ENCODE measurements around the gene PPM1H. TPM values are rescaled to one million over a fixed set of nuclear protein-coding genes. Genes with fewer than 3 reads are reported as not detected.

Gene PPM1H
- total and polyA plus RNA-seq, 10 of the 15 experiments (the other 5 are each of a cell fraction or from before 2014, with no cell fraction given): 0.11 to 0.83 (median 0.49) TPM

DNA sequence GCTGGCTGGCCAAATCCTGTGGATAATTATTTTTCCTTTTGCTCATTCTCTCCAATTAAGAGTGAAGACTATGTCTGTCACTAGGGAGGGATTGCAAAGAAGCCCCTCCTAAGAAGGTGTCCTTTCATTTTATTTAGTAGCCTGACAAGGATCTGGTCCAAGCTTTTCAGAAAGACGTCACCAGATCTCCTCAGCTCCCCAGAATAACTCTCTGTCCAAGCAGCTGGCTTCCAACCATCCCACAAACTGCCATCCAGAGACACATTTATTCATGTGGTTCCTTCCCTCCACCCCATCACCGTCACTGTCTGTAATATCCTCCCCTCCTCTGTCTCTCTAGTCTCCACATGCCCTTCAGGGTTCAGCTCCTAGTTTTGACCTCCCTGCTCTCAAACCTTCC, 69.9 kb downstream of the PPM1H start:
- FAIRE-seq: no peak
- no peaks in the 10 kb centered on the region for H3K79me2 ChIP-seq (ENCODE audit: control insufficient read depth, insufficient read depth, low read length)
- CTCF ChIA-PET: no interaction called here

More for the DNA sequence above, 69.9 kb downstream of the PPM1H start:
- Histone ChIP-seq H3K36me3 (ENCODE audit: control insufficient read depth in 2 of 2, insufficient read depth in 2 of 2, low read length in 1 of 2) (no peaks in the 10 kb centered on the region), H3K4me1 (ENCODE audit: control insufficient read depth, insufficient read depth, low read length) (no peaks in the 10 kb centered on the region), H3K9ac (ENCODE audit: control insufficient read depth, insufficient read depth, low read length) (no peak overlapping the region), H3K27me3 (replicated peaks in 1 of 2; ENCODE audit: control insufficient read depth in 2 of 2, insufficient read depth in 2 of 2, low read length in 1 of 2) (peaks cover 0 to 5% of the 10 kb centered on the region in 2 experiments; a peak in 1 of 4 replicates), H3K9me3 (replicated peaks; ENCODE audit: control insufficient read depth, insufficient read depth, low read length) (no peaks in the 10 kb centered on the region), H3K27ac (ENCODE audit: control insufficient read depth, insufficient read depth) (no peak overlapping the region), H3K4me2 (ENCODE audit: control insufficient read depth, insufficient read depth) (no peak overlapping the region), H2AFZ (ENCODE audit: control insufficient read depth, low read depth, low read length) (no peak overlapping the region), H4K20me1 (ENCODE audit: control insufficient read depth, insufficient read depth) (no peaks in the 10 kb centered on the region), H3K4me3 (no peak overlapping the region)
- no peak for ATAC-seq
- intact Hi-C loops (cut with micrococcal nuclease; ENCODE audit: unreplicated experiment) (no loop called here), in situ Hi-C loops (cut with MboI) (no loop called here)
- POLR2A ChIA-PET: interaction anchor here (0.6 kb wide), 1 partner anchor 151 kb away, joined by 3 read pairs; no protein-coding TSS in a partner anchor
- WGBS (ENCODE audit: insufficient coverage, insufficient replicate concordance, low lambda C conversion rate, missing lambda C conversion rate): 0% methylated on average over 2 of the region's 2 CpGs
- no peak for TF ChIP-seq POLR2AphosphoS2 (IDR thresholded peaks at IDR 0.05; ENCODE audit: low read depth, low read length)
- no peak for TF ChIP-seq CREB1 (IDR thresholded peaks at IDR 0.05; ENCODE audit: low read depth)
- TF ChIP-seq EED (IDR thresholded peaks at IDR 0.05; ENCODE audit: low read depth): no peak
- no peak for TF ChIP-seq E2F4 (IDR thresholded peaks at IDR 0.05; ENCODE audit: low read depth, low read length)
- no peak for TF ChIP-seq WRNIP1 (IDR thresholded peaks at IDR 0.05; ENCODE audit: borderline replicate concordance, low read depth, low read length)
- no peak for TF ChIP-seq IKZF1 (conservative IDR thresholded peaks at IDR 0.05)
- no peak for TF ChIP-seq ZNF217 (IDR thresholded peaks at IDR 0.05)
- no peak for TF ChIP-seq SP1 (IDR thresholded peaks at IDR 0.05; ENCODE audit: low read depth, low read length)
- no peak for TF ChIP-seq NFYA (IDR thresholded peaks at IDR 0.05; ENCODE audit: borderline replicate concordance, low read depth, low read length)
- TF ChIP-seq SMAD5 (IDR thresholded peaks at IDR 0.05; ENCODE audit: low read depth): no peak
- TF ChIP-seq, protein P1, sequence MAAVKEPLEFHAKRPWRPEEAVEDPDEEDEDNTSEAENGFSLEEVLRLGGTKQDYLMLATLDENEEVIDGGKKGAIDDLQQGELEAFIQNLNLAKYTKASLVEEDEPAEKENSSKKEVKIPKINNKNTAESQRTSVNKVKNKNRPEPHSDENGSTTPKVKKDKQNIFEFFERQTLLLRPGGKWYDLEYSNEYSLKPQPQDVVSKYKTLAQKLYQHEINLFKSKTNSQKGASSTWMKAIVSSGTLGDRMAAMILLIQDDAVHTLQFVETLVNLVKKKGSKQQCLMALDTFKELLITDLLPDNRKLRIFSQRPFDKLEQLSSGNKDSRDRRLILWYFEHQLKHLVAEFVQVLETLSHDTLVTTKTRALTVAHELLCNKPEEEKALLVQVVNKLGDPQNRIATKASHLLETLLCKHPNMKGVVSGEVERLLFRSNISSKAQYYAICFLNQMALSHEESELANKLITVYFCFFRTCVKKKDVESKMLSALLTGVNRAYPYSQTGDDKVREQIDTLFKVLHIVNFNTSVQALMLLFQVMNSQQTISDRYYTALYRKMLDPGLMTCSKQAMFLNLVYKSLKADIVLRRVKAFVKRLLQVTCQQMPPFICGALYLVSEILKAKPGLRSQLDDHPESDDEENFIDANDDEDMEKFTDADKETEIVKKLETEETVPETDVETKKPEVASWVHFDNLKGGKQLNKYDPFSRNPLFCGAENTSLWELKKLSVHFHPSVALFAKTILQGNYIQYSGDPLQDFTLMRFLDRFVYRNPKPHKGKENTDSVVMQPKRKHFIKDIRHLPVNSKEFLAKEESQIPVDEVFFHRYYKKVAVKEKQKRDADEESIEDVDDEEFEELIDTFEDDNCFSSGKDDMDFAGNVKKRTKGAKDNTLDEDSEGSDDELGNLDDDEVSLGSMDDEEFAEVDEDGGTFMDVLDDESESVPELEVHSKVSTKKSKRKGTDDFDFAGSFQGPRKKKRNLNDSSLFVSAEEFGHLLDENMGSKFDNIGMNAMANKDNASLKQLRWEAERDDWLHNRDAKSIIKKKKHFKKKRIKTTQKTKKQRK (IDR thresholded peaks at IDR 0.05; ENCODE audit: low read depth, low read length): no peak
- TF ChIP-seq, protein P2, sequence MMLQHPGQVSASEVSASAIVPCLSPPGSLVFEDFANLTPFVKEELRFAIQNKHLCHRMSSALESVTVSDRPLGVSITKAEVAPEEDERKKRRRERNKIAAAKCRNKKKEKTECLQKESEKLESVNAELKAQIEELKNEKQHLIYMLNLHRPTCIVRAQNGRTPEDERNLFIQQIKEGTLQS (IDR thresholded peaks at IDR 0.05; ENCODE audit: borderline replicate concordance, extremely low read depth, low read depth, low read length): no peak
- TF ChIP-seq TAF1 (IDR thresholded peaks at IDR 0.05; ENCODE audit: borderline replicate concordance, low read depth, low read length): no peak
- TF ChIP-seq CREM (IDR thresholded peaks at IDR 0.05; ENCODE audit: low read depth): no peak
- TF ChIP-seq RUNX3 (IDR thresholded peaks at IDR 0.05; ENCODE audit: low read length): no peak
- TF ChIP-seq RFX5 (IDR thresholded peaks at IDR 0.05; ENCODE audit: low read depth, low read length): no peak
- no peak for TF ChIP-seq SMAD1 (IDR thresholded peaks at IDR 0.05; ENCODE audit: low read depth, partially characterized antibody)
- TF ChIP-seq, protein P3, sequence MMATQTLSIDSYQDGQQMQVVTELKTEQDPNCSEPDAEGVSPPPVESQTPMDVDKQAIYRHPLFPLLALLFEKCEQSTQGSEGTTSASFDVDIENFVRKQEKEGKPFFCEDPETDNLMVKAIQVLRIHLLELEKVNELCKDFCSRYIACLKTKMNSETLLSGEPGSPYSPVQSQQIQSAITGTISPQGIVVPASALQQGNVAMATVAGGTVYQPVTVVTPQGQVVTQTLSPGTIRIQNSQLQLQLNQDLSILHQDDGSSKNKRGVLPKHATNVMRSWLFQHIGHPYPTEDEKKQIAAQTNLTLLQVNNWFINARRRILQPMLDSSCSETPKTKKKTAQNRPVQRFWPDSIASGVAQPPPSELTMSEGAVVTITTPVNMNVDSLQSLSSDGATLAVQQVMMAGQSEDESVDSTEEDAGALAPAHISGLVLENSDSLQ (IDR thresholded peaks at IDR 0.05): no peak
- DNase-seq (ENCODE audit: low read depth, low spot score): no peak
- RAD21 ChIA-PET (ENCODE audit: unreplicated experiment): no interaction called here
- BruUV-seq (replicated peaks): no TSS peak
- SMC1A ChIA-PET (ENCODE audit: uncharacterized antibody, unreplicated experiment): interaction anchor here (1.5 kb wide), 1 partner anchor 284 kb away, joined by 3 read pairs; no protein-coding TSS in a partner anchor

Data from GM12878 (cell line).